Fibroblast of lung (primary cell): ENCODE results near the gene PIAS1.
A peak's percentile ranks its signal among the peaks of the same experiment; 100 is the strongest.

Experiments
- CTCF ChIP-seq, 2 donors: IDR thresholded peaks in 1 of 2; conservative IDR thresholded peaks in 1 of 2; 1 replicate in 1 of 2; 2 replicates in 1 of 2; pipeline ENCODE4 v1.5.1; 2011 to 2012; ENCODE audit warnings: low read length in 2 of 2, control low read depth in 1 of 2, inconsistent platforms in 1 of 2, low read depth in 1 of 2, mild to moderate bottlenecking in 1 of 2
- EZH2 ChIP-seq: IDR thresholded peaks from 2 replicates; pipeline ENCODE4 v1.5.1; 2012; ENCODE audit warnings: low read length, control low read depth, mild to moderate bottlenecking; ENCODE audit errors: missing control alignments

GRCh38 chr15:68154923-68155559 lies 100.9 kb downstream of the PIAS1 start:
- TF ChIP-seq CTCF (conservative IDR thresholded peaks at IDR 0.05 in 1 of 2, IDR thresholded peaks at IDR 0.05 in 1 of 2; ENCODE audit: low read depth in 1 of 2, low read length in 2 of 2): peak; percentile 80 to 86
- no peak for TF ChIP-seq EZH2
